Chondrocyte (in vitro differentiated cells): Measurements from ENCODE around the gene THSD4. TPM values are rescaled to one million over a fixed set of nuclear protein-coding genes. Genes with fewer than 3 reads are reported as not detected.

Source experiments
- DNase-seq: peaks from one replicate; pipeline ENCODE4 v3.0.0; 2021; ENCODE audit warnings: mixed read lengths, low spot score
- H3K27ac Mint-ChIP-seq: one replicate; pipeline ENCODE4 v1.8.0; 2021; ENCODE audit warnings: mild to moderate bottlenecking, moderate library complexity, mixed read lengths; ENCODE audit not compliant: unreplicated experiment
- H3K27me3 Mint-ChIP-seq: 2 replicates; pipeline ENCODE4 v1.8.0; 2021; ENCODE audit warnings: low read depth, mixed read lengths
- H3K36me3 Mint-ChIP-seq: 2 replicates; pipeline ENCODE4 v1.8.0; 2021; ENCODE audit warnings: low read depth, mixed read lengths
- H3K4me1 Mint-ChIP-seq: 2 replicates; pipeline ENCODE4 v1.8.0; 2021; ENCODE audit warnings: low read depth, mild to moderate bottlenecking, mixed read lengths
- H3K4me3 Mint-ChIP-seq: one replicate; pipeline ENCODE4 v1.8.0; 2021; ENCODE audit warnings: mild to moderate bottlenecking, moderate library complexity, mixed read lengths; ENCODE audit not compliant: unreplicated experiment
- H3K9me3 Mint-ChIP-seq: 2 replicates; pipeline ENCODE4 v1.8.0; 2021; ENCODE audit warnings: low read depth, mixed read lengths
- CTCF ChIP-seq: fragments of 200-600 bp; sonication (generic); IDR thresholded peaks from 2 replicates; pipeline ENCODE4 v1.5.0; 2021; ENCODE audit warnings: antibody characterized with exemption, mild to moderate bottlenecking, moderate library complexity
- total RNA-seq: library from RNA; stranded (reverse); gene quantifications from 3 replicates; pipeline ENCODE4 v1.2.1, GENCODE V29; 2021

The THSD4 gene
- total RNA-seq, 1 donor from 2014 or later: 3.4 TPM

GRCh38 chr15:71078506-71079207 lies 36.6 kb upstream of the THSD4 start:
- H3K4me3 Mint-ChIP-seq: no peak overlapping the region

GRCh38 chr15:71079208-71080044 lies 35.8 kb upstream of the THSD4 start:
- peaks cover 2% of the 10 kb centered on the region for H3K36me3 Mint-ChIP-seq
- DNase-seq: no peak
- H3K9me3 Mint-ChIP-seq: peaks cover 12% of the 10 kb centered on the region
- peaks cover 10% of the 10 kb centered on the region for H3K4me1 Mint-ChIP-seq
- peak overlapping the region; percentile 38 for H3K27ac Mint-ChIP-seq
- TF ChIP-seq CTCF: no peak
- H3K4me3 Mint-ChIP-seq: no peak overlapping the region
- peaks cover 7% of the 10 kb centered on the region for H3K27me3 Mint-ChIP-seq

More at GRCh38 chr15:71078506-71079207, 36.6 kb upstream of the THSD4 start:
- no peak for TF ChIP-seq CTCF
- Mint-ChIP-seq H3K9me3 (peaks cover 17% of the 10 kb centered on the region), H3K27me3 (peaks cover 3% of the 10 kb centered on the region), H3K27ac (no peak overlapping the region), H3K36me3 (peaks cover 4% of the 10 kb centered on the region), H3K4me1 (peaks cover 10% of the 10 kb centered on the region)
- no peak for DNase-seq

GRCh38 chr15:71080166-71080565 lies 35.1 kb upstream of the THSD4 start:
- Mint-ChIP-seq H3K9me3 (peaks cover 9% of the 10 kb centered on the region), H3K36me3 (peaks cover 2% of the 10 kb centered on the region), H3K4me3 (no peak overlapping the region), H3K27ac (peak overlapping the region; percentile 38), H3K4me1 (peaks cover 10% of the 10 kb centered on the region), H3K27me3 (peaks cover 7% of the 10 kb centered on the region)
- DNase-seq: no peak
- TF ChIP-seq CTCF: no peak

GRCh38 chr15:71080705-71081104 lies 34.6 kb upstream of the THSD4 start:
- Mint-ChIP-seq H3K36me3 (peaks cover 2% of the 10 kb centered on the region), H3K4me1 (peaks cover 10% of the 10 kb centered on the region), H3K27ac (no peak overlapping the region), H3K4me3 (no peak overlapping the region), H3K9me3 (peaks cover 9% of the 10 kb centered on the region), H3K27me3 (peaks cover 7% of the 10 kb centered on the region)
- no peak for DNase-seq
- no peak for TF ChIP-seq CTCF

- no peak for DNase-seq
- peaks cover 7% of the 10 kb centered on the region for H3K27me3 Mint-ChIP-seq
- H3K4me3 Mint-ChIP-seq: no peak overlapping the region
- TF ChIP-seq CTCF: no peak
- peaks cover 18% of the 10 kb centered on the region for H3K9me3 Mint-ChIP-seq
- peak overlapping the region; percentile 62 for H3K27ac Mint-ChIP-seq
- peaks cover 11% of the 10 kb centered on the region for H3K36me3 Mint-ChIP-seq
- H3K4me1 Mint-ChIP-seq: peaks cover 10% of the 10 kb centered on the region
These were observed 32.5 kb upstream of the THSD4 start for GRCh38 chr15:71082803-71083202.
